ENCODE data around the gene PVRIG. TPM values are rescaled to one million over a fixed set of nuclear protein-coding genes. Genes with fewer than 3 reads are reported as not detected.

Gene PVRIG
- polyA plus RNA-seq, 1 donor from 2014 or later, result 0.16 TPM

- Histone ChIP-seq H2AFZ (ENCODE audit: low read depth, low read length) (no peak overlapping the region), H4K20me1 (ENCODE audit: insufficient read depth) (no peaks in the 10 kb centered on the region), H3K36me3 (ENCODE audit: insufficient read depth, low read length) (no peaks in the 10 kb centered on the region), H3K4me2 (ENCODE audit: low read length) (no peak overlapping the region), H3K4me3 (ENCODE audit: low read length) (no peak overlapping the region), H3K9me2 (ENCODE audit: insufficient read depth, low read length) (no peaks in the 10 kb centered on the region), H3K9ac (ENCODE audit: low read length) (no peak overlapping the region), H3K79me2 (replicated peaks; ENCODE audit: insufficient read depth, low read length) (peaks cover 3% of the 10 kb centered on the region), H3K9me3 (ENCODE audit: low read length) (no peaks in the 10 kb centered on the region), H3F3A (ENCODE audit: insufficient read depth, low read length, poor library complexity, severe bottlenecking) (no peaks in the 10 kb centered on the region), H3K27me3 (ENCODE audit: insufficient read depth, low read depth, low read length) (no peaks in the 10 kb centered on the region), H3K27ac (ENCODE audit: low read length) (no peak overlapping the region)
- no peak for TF ChIP-seq TAF1 (IDR thresholded peaks at IDR 0.05; ENCODE audit: low read depth)
- no peak for TF ChIP-seq REST (IDR thresholded peaks at IDR 0.05; ENCODE audit: borderline replicate concordance)
- no peak for TF ChIP-seq EP300 (conservative IDR thresholded peaks at IDR 0.05; ENCODE audit: poor library complexity, severe bottlenecking)
- TF ChIP-seq POLR2AphosphoS5 (IDR thresholded peaks at IDR 0.05), result no peak
- TF ChIP-seq EZH2 (IDR thresholded peaks at IDR 0.05; ENCODE audit: borderline replicate concordance, insufficient read depth, low read length, poor library complexity, severe bottlenecking), result no peak
- TF ChIP-seq RAD21 (conservative IDR thresholded peaks at IDR 0.05), result no peak
- TF ChIP-seq SMC3 (conservative IDR thresholded peaks at IDR 0.05; ENCODE audit: poor library complexity), result no peak
- no peak for TF ChIP-seq CTCF (IDR thresholded peaks at IDR 0.05; ENCODE audit: poor library complexity, severe bottlenecking)
- TF ChIP-seq MXI1 (conservative IDR thresholded peaks at IDR 0.05; ENCODE audit: poor library complexity, severe bottlenecking), result no peak
These were observed 27.5 kb downstream of the PVRIG start for GRCh38 chr7:100247152-100247757.

- Histone ChIP-seq H3K9me2 (ENCODE audit: insufficient read depth, low read length) (no peaks in the 10 kb centered on the region), H3K79me2 (replicated peaks; ENCODE audit: insufficient read depth, low read length) (peaks cover 3% of the 10 kb centered on the region), H3K36me3 (ENCODE audit: insufficient read depth, low read length) (no peaks in the 10 kb centered on the region), H3K27ac (ENCODE audit: low read length) (no peak overlapping the region), H3K27me3 (ENCODE audit: insufficient read depth, low read depth, low read length) (no peaks in the 10 kb centered on the region), H3K4me2 (ENCODE audit: low read length) (no peak overlapping the region), H3K4me3 (ENCODE audit: low read length) (no peak overlapping the region), H3F3A (ENCODE audit: insufficient read depth, low read length, poor library complexity, severe bottlenecking) (no peaks in the 10 kb centered on the region), H3K9me3 (ENCODE audit: low read length) (no peaks in the 10 kb centered on the region), H3K9ac (ENCODE audit: low read length) (no peak overlapping the region), H4K20me1 (ENCODE audit: insufficient read depth) (no peaks in the 10 kb centered on the region), H2AFZ (ENCODE audit: low read depth, low read length) (no peak overlapping the region)
- TF ChIP-seq TAF1 (IDR thresholded peaks at IDR 0.05; ENCODE audit: low read depth) (no peak), EP300 (conservative IDR thresholded peaks at IDR 0.05; ENCODE audit: poor library complexity, severe bottlenecking) (no peak), MXI1 (conservative IDR thresholded peaks at IDR 0.05; ENCODE audit: poor library complexity, severe bottlenecking) (no peak), EZH2 (IDR thresholded peaks at IDR 0.05; ENCODE audit: borderline replicate concordance, insufficient read depth, low read length, poor library complexity, severe bottlenecking) (no peak), RAD21 (conservative IDR thresholded peaks at IDR 0.05) (no peak), SMC3 (conservative IDR thresholded peaks at IDR 0.05; ENCODE audit: poor library complexity) (no peak), CTCF (IDR thresholded peaks at IDR 0.05; ENCODE audit: poor library complexity, severe bottlenecking) (no peak), POLR2AphosphoS5 (IDR thresholded peaks at IDR 0.05) (no peak), REST (IDR thresholded peaks at IDR 0.05; ENCODE audit: borderline replicate concordance) (no peak)
These were observed 28.7 kb downstream of the PVRIG start for GRCh38 chr7:100248483-100248882.

Data from neural cell (in vitro differentiated cells).